GM18867 (cell line): ENCODE results near the gene SRRT.

Experiments used
- ATAC-seq: cut with Tn5 transposase; IDR thresholded peaks from one replicate; pipeline ENCODE4 v1.9.1; 2021; ENCODE audit warnings: mild to moderate bottlenecking, moderate library complexity; ENCODE audit not compliant: unreplicated experiment

Gene SRRT

GRCh38 chr7:100880645-100881044 lies 5.7 kb downstream of the SRRT start:
- ATAC-seq = no peak

- ATAC-seq = no peak
These were observed 6.2 kb downstream of the SRRT start for GRCh38 chr7:100881136-100881535.

- ATAC-seq = no peak
These were observed 7.3 kb downstream of the SRRT start for GRCh38 chr7:100882201-100882600.

- ATAC-seq = no peak
These were observed 8.1 kb downstream of the SRRT start for GRCh38 chr7:100882785-100883526.

GRCh38 chr7:100884736-100885439 lies 10.0 kb downstream of the SRRT start:
- ATAC-seq = no peak

- ATAC-seq = no peak
These were observed 10.7 kb downstream of the SRRT start for GRCh38 chr7:100885440-100886141.

GRCh38 chr7:100886142-100886935 lies 11.4 kb downstream of the SRRT start:
- ATAC-seq = no peak

GRCh38 chr7:100886936-100887515 lies 12.1 kb downstream of the SRRT start:
- no peak for ATAC-seq

- peak; percentile 37 for ATAC-seq
These were observed 12.8 kb downstream of the SRRT start for GRCh38 chr7:100887516-100888290.

- no peak for ATAC-seq
These were observed 13.5 kb downstream of the SRRT start for GRCh38 chr7:100888291-100888987.

GRCh38 chr7:100888988-100889750 lies 14.3 kb downstream of the SRRT start, which contains the start of gene UFSP1:
TSS of gene UFSP1 (minus strand) at chr7:100889715. CDS start at chr7:100889271, 444 bp downstream.
- ATAC-seq = peak; percentile 21

GRCh38 chr7:100890653-100891567 lies 16.0 kb downstream of the SRRT start:
- ATAC-seq = no peak

- no peak for ATAC-seq
These were observed 16.8 kb downstream of the SRRT start for GRCh38 chr7:100891568-100892247.

- ATAC-seq = no peak
These were observed 17.7 kb downstream of the SRRT start for GRCh38 chr7:100892364-100893317.

GRCh38 chr7:100893318-100893895 lies 18.5 kb downstream of the SRRT start:
- ATAC-seq = no peak
